HepG2 (cell line): ENCODE results near the gene TEKT5. TPM values are rescaled to one million over a fixed set of nuclear protein-coding genes. Genes with fewer than 3 reads are reported as not detected.

Experiments
- ADNP ChIP-seq: sonication (generic); formaldehyde crosslinking; IDR thresholded peaks from 2 replicates; pipeline ENCODE4 v1.4.0; 2020; ENCODE audit warnings: missing genetic modification reagents
- ATAD3A ChIP-seq: sonication (generic); formaldehyde crosslinking; IDR thresholded peaks from 2 replicates; pipeline ENCODE4 v1.4.0; 2020; ENCODE audit warnings: missing genetic modification reagents
- CEBPB ChIP-seq: IDR thresholded peaks from 2 replicates; pipeline ENCODE4 v1.6.1; 2011; ENCODE audit warnings: low read depth, low read length, improper control_type of control experiment, borderline replicate concordance
- CHCHD3 ChIP-seq: sonication (generic); formaldehyde crosslinking; IDR thresholded peaks from 2 replicates; pipeline ENCODE4 v1.8.0; 2022; ENCODE audit warnings: mild to moderate bottlenecking, missing genetic modification reagents, moderate library complexity
- MIER3 ChIP-seq: IDR thresholded peaks from 2 replicates; pipeline ENCODE4 v1.6.1; 2016; ENCODE audit warnings: missing compliant biosample characterization, borderline replicate concordance
- RARG ChIP-seq: sonication (generic); formaldehyde crosslinking; IDR thresholded peaks from 2 replicates; pipeline ENCODE4 v1.4.0; 2020; ENCODE audit warnings: low read depth, mild to moderate bottlenecking, missing genetic modification reagents
- RXRA ChIP-seq: sonication (generic); formaldehyde crosslinking; IDR thresholded peaks from 2 replicates; pipeline ENCODE4 v1.5.1; 2020; ENCODE audit warnings: missing genetic modification reagents
- SRSF1 ChIP-seq: fragments of 200-400 bp; formaldehyde crosslinking; optimal IDR thresholded peaks from 2 replicates; pipeline ENCODE3; 2017; ENCODE audit warnings: mild to moderate bottlenecking, low read depth, low read length, moderate library complexity
- ZBTB38 ChIP-seq: sonication (generic); formaldehyde crosslinking; IDR thresholded peaks from 2 replicates; pipeline ENCODE4 v1.5.1; 2020; ENCODE audit warnings: mild to moderate bottlenecking, missing genetic modification reagents
- ZFP36L1 ChIP-seq: sonication (generic); formaldehyde crosslinking; IDR thresholded peaks from 2 replicates; pipeline ENCODE4 v1.8.0; 2022; ENCODE audit warnings: mild to moderate bottlenecking, missing genetic modification reagents, moderate library complexity
- ZNF101 ChIP-seq: sonication (generic); formaldehyde crosslinking; IDR thresholded peaks from 2 replicates; pipeline ENCODE4 v1.4.0; 2020; ENCODE audit warnings: mild to moderate bottlenecking, low read depth, missing genetic modification reagents, borderline replicate concordance
- ZNF234 ChIP-seq: sonication (generic); formaldehyde crosslinking; conservative IDR thresholded peaks from 2 replicates; pipeline ENCODE4 v1.5.1; 2020; ENCODE audit warnings: mild to moderate bottlenecking, missing genetic modification reagents
- ZNF3 ChIP-seq: IDR thresholded peaks from 2 replicates; pipeline ENCODE4 v1.7.0; 2017; ENCODE audit warnings: inconsistent platforms
- ZNF598 ChIP-seq: sonication (generic); formaldehyde crosslinking; IDR thresholded peaks from 2 replicates; pipeline ENCODE4 v1.5.1; 2020; ENCODE audit warnings: mild to moderate bottlenecking, missing genetic modification reagents, borderline replicate concordance
- ZNF616 ChIP-seq: sonication (generic); formaldehyde crosslinking; IDR thresholded peaks from 2 replicates; pipeline ENCODE4 v1.5.0; 2020; ENCODE audit warnings: low read depth, mild to moderate bottlenecking, missing genetic modification reagents
- ZNF746 ChIP-seq: sonication (generic); formaldehyde crosslinking; IDR thresholded peaks from 2 replicates; pipeline ENCODE4 v1.8.0; 2022; ENCODE audit warnings: mild to moderate bottlenecking, missing genetic modification reagents
- polyA plus RNA-seq, 8 experiments: library from polyadenylated mRNA; depleted of rRNA in 3 of 8; stranded (reverse) in 7 of 8; unstranded in 1 of 8; fragments of >200 nt; fragmentation: Illumina TruSeq in 4 of 8; extraction: Trizol in 4 of 8; gene quantifications; 2 replicates each; pipeline versions ENCODE4 v1.2.1 to v1.2.3, GENCODE V29; 2011 to 2016; ENCODE audit warnings: low read depth in 4 of 8, missing spikeins in 1 of 8, mixed read lengths in 1 of 8; ENCODE audit not compliant: insufficient read depth in 1 of 8
- total RNA-seq, 5 experiments: library from RNA; depleted of rRNA; stranded (reverse); fragments of >200 nt; fragmentation: Illumina TruSeq; extraction: Trizol; gene quantifications; 2 replicates each; pipeline ENCODE4 v1.2.3, GENCODE V29; 2016; ENCODE audit warnings: low read depth in 1 of 5
- TF ChIP-seq, protein P1 (sequence below), 2 experiments: sonication (generic) in 1 of 2; formaldehyde crosslinking in 1 of 2; IDR thresholded peaks; 2 replicates each; pipeline versions ENCODE4 v1.4.0 to v1.6.1; 2016 to 2020; ENCODE audit warnings: borderline replicate concordance in 1 of 2, low read depth in 1 of 2, mild to moderate bottlenecking in 1 of 2, missing genetic modification reagents in 1 of 2
- TF ChIP-seq, protein P2 (sequence below): sonication (generic); formaldehyde crosslinking; IDR thresholded peaks from 2 replicates; pipeline ENCODE4 v1.9.0; 2021; ENCODE audit warnings: mild to moderate bottlenecking, missing genetic modification reagents
- TF ChIP-seq, protein P3 (sequence below): sonication (generic); formaldehyde crosslinking; IDR thresholded peaks from 2 replicates; pipeline ENCODE4 v1.4.0; 2020; ENCODE audit warnings: mild to moderate bottlenecking, missing genetic modification reagents

TEKT5 gene
- total and polyA plus RNA-seq, 2 of the 13 experiments (the other 11 are each of a cell fraction or from before 2014, with no cell fraction given): 0.16 TPM; not detected in 1

DNA sequence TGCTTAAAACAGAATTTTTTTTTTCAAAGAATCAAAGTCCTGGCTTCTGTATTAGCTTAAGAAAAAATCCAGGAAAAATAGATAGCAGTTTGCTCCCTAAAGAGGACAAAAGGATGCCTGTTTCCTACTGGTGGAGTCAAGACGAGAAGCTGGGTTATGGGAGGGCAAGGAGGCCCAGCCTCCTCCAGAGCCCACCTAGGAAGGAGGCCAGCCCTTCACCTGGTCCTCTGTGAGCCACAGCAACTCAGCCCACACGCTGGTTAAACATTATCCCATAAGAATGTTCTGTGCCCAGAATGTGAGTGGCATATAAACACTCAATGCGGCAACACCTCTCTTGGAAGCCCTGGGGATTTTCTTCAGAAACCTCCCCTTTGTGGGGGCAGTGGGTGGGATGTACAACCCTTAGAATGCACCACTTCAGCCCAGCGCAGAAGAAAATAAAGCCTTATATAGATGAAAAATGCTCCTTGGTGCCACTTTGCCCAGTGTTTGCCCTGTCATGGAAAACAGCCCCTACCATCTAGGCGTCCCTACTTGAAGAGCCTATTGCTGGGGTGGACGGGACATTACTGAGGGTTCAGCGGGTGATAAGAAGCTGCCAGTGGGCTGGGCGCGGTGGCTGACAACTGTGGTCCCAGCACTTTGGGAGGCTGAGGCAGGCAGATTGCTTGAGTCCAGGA, 48.0 kb downstream of the TEKT5 start (continued):
- TF ChIP-seq, protein P1, sequence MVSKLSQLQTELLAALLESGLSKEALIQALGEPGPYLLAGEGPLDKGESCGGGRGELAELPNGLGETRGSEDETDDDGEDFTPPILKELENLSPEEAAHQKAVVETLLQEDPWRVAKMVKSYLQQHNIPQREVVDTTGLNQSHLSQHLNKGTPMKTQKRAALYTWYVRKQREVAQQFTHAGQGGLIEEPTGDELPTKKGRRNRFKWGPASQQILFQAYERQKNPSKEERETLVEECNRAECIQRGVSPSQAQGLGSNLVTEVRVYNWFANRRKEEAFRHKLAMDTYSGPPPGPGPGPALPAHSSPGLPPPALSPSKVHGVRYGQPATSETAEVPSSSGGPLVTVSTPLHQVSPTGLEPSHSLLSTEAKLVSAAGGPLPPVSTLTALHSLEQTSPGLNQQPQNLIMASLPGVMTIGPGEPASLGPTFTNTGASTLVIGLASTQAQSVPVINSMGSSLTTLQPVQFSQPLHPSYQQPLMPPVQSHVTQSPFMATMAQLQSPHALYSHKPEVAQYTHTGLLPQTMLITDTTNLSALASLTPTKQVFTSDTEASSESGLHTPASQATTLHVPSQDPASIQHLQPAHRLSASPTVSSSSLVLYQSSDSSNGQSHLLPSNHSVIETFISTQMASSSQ (IDR thresholded peaks at IDR 0.05; ENCODE audit: low read depth): peak; percentile 88
- TF ChIP-seq, protein P1 (CRISPR knock-in tag; IDR thresholded peaks at IDR 0.05; ENCODE audit: borderline replicate concordance): peak; percentile 90
- TF ChIP-seq ADNP (CRISPR knock-in tag) (no peak; the same call in 1 of the 2 replicates), CHCHD3 (CRISPR knock-in tag) (no peak), ZFP36L1 (CRISPR knock-in tag) (0 out of 2 replicates have a peak, but pooled peaks have one; percentile 65), ZNF598 (0 out of 2 replicates have a peak, but pooled peaks have one; percentile 4), ZBTB38 (CRISPR knock-in tag) (peak; percentile 74; the same call in 1 of the 2 replicates), CEBPB (no peak), ZNF746 (CRISPR knock-in tag) (no peak), ZNF234 (CRISPR knock-in tag) (no peak), RARG (CRISPR knock-in tag) (no peak), RXRA (peak; percentile 62; the same call in 1 of the 2 replicates), ATAD3A (CRISPR knock-in tag) (no peak), ZNF101 (CRISPR knock-in tag) (no peak), ZNF3 (CRISPR knock-in tag) (no peak), SRSF1 (no peak), ZNF616 (CRISPR knock-in tag) (no peak), MIER3 (no peak)
- TF ChIP-seq, protein P2, sequence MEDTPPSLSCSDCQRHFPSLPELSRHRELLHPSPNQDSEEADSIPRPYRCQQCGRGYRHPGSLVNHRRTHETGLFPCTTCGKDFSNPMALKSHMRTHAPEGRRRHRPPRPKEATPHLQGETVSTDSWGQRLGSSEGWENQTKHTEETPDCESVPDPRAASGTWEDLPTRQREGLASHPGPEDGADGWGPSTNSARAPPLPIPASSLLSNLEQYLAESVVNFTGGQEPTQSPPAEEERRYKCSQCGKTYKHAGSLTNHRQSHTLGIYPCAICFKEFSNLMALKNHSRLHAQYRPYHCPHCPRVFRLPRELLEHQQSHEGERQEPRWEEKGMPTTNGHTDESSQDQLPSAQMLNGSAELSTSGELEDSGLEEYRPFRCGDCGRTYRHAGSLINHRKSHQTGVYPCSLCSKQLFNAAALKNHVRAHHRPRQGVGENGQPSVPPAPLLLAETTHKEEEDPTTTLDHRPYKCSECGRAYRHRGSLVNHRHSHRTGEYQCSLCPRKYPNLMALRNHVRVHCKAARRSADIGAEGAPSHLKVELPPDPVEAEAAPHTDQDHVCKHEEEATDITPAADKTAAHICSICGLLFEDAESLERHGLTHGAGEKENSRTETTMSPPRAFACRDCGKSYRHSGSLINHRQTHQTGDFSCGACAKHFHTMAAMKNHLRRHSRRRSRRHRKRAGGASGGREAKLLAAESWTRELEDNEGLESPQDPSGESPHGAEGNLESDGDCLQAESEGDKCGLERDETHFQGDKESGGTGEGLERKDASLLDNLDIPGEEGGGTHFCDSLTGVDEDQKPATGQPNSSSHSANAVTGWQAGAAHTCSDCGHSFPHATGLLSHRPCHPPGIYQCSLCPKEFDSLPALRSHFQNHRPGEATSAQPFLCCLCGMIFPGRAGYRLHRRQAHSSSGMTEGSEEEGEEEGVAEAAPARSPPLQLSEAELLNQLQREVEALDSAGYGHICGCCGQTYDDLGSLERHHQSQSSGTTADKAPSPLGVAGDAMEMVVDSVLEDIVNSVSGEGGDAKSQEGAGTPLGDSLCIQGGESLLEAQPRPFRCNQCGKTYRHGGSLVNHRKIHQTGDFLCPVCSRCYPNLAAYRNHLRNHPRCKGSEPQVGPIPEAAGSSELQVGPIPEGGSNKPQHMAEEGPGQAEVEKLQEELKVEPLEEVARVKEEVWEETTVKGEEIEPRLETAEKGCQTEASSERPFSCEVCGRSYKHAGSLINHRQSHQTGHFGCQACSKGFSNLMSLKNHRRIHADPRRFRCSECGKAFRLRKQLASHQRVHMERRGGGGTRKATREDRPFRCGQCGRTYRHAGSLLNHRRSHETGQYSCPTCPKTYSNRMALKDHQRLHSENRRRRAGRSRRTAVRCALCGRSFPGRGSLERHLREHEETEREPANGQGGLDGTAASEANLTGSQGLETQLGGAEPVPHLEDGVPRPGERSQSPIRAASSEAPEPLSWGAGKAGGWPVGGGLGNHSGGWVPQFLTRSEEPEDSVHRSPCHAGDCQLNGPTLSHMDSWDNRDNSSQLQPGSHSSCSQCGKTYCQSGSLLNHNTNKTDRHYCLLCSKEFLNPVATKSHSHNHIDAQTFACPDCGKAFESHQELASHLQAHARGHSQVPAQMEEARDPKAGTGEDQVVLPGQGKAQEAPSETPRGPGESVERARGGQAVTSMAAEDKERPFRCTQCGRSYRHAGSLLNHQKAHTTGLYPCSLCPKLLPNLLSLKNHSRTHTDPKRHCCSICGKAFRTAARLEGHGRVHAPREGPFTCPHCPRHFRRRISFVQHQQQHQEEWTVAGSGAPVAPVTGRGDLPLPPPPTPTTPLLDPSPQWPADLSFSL (CRISPR knock-in tag): peak; percentile 22; the same call in 1 of the 2 replicates
- TF ChIP-seq, protein P3, sequence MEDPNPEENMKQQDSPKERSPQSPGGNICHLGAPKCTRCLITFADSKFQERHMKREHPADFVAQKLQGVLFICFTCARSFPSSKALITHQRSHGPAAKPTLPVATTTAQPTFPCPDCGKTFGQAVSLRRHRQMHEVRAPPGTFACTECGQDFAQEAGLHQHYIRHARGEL (CRISPR knock-in tag): no peak
